ENCODE data around the gene MGP.

DNA sequence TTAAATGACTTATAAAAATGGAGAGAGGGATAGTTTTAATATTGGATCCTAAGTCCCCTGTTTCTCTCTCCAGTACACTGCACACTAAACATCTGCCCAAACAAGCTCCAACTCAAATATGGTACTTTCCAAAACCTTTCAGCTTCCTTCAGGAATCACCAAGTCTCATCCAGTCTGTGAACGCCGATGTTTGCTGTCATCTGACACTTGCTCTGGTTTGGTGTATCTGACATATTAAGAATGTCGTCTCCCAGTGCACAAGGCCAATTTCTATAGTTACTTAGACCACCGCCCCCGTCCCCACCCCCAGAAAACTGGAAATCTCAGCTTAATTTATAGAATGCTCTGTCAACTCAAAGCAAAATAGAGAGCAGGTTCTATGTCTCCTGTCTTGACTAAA lies 5.0 kb upstream of the MGP start:
- TF ChIP-seq CTCF (IDR thresholded peaks at IDR 0.05), result no peak
- TF ChIP-seq EZH2 (IDR thresholded peaks at IDR 0.05; ENCODE audit: borderline replicate concordance, insufficient read depth, low read depth, low read length, poor library complexity, severe bottlenecking), result no peak

Data from B cell (primary cell).